GM18861 (cell line): ENCODE results near the gene ADCY1.

Experiments
- ATAC-seq: cut with Tn5 transposase; IDR thresholded peaks from one replicate; pipeline ENCODE4 v1.9.1; 2021; ENCODE audit not compliant: unreplicated experiment

The ADCY1 gene

GRCh38 chr7:45576249-45576929, 2.2 kb downstream of the ADCY1 start:
- ATAC-seq = no peak

- ATAC-seq = no peak
These were observed 3.9 kb downstream of the ADCY1 start for GRCh38 chr7:45578022-45578421.

- ATAC-seq = no peak
These were observed 4.3 kb downstream of the ADCY1 start for GRCh38 chr7:45578467-45578866.

- no peak for ATAC-seq
These were observed 5.2 kb downstream of the ADCY1 start for GRCh38 chr7:45579391-45579801.

- no peak for ATAC-seq
These were observed 6.1 kb downstream of the ADCY1 start for GRCh38 chr7:45580053-45580872.

- no peak for ATAC-seq
These were observed 7.2 kb downstream of the ADCY1 start for GRCh38 chr7:45581271-45581780.

- ATAC-seq = no peak
These were observed 8.1 kb downstream of the ADCY1 start for GRCh38 chr7:45582136-45582749.

GRCh38 chr7:45582868-45583277, 8.7 kb downstream of the ADCY1 start:
- ATAC-seq = no peak

- no peak for ATAC-seq
These were observed 9.1 kb downstream of the ADCY1 start for GRCh38 chr7:45583296-45583695.

GRCh38 chr7:45584261-45585210, 10.4 kb downstream of the ADCY1 start:
- ATAC-seq = no peak

- no peak for ATAC-seq
These were observed 11.5 kb downstream of the ADCY1 start for GRCh38 chr7:45585628-45586027.

GRCh38 chr7:45586542-45587520, 12.7 kb downstream of the ADCY1 start:
- ATAC-seq = no peak

- ATAC-seq = no peak
These were observed 14.3 kb downstream of the ADCY1 start for GRCh38 chr7:45588466-45588865.

- no peak for ATAC-seq
These were observed 14.9 kb downstream of the ADCY1 start for GRCh38 chr7:45589061-45589460.

- no peak for ATAC-seq
These were observed 15.9 kb downstream of the ADCY1 start for GRCh38 chr7:45589915-45590678.

GRCh38 chr7:45590679-45591057, 16.5 kb downstream of the ADCY1 start:
- ATAC-seq = no peak

- no peak for ATAC-seq
These were observed 17.1 kb downstream of the ADCY1 start for GRCh38 chr7:45591101-45591906.
